BE2C (cell line): ENCODE results near the gene FAM114A1.

Source experiments
- DNase-seq: peaks from one replicate; pipeline ENCODE4 v3.0.0-alpha.2; 2020
- H3K27me3 ChIP-seq: fragments of 250-450 bp; sonication (Bioruptor Pico); 2 replicates; pipeline ENCODE4 v1.5.1; 2020; ENCODE audit warnings: mild to moderate bottlenecking
- H3K36me3 ChIP-seq: fragments of 250-450 bp; sonication (Bioruptor Pico); 2 replicates; pipeline ENCODE4 v1.5.1; 2020; ENCODE audit warnings: mild to moderate bottlenecking
- H3K4me1 ChIP-seq: fragments of 250-450 bp; sonication (Bioruptor Pico); 2 replicates; pipeline ENCODE4 v1.5.1; 2020
- H3K4me3 ChIP-seq: 2 replicates; pipeline ENCODE4 v1.5.1; 2011; ENCODE audit warnings: low read depth, low read length
- H3K9me3 ChIP-seq: fragments of 250-450 bp; sonication (Bioruptor Pico); 2 replicates; pipeline ENCODE4 v1.5.1; 2020
- TF ChIP-seq, protein P1 (sequence below): IDR thresholded peaks from 2 replicates; pipeline ENCODE4 v1.5.1; 2012; ENCODE audit warnings: mild to moderate bottlenecking, low read depth, low read length

Gene FAM114A1

DNA sequence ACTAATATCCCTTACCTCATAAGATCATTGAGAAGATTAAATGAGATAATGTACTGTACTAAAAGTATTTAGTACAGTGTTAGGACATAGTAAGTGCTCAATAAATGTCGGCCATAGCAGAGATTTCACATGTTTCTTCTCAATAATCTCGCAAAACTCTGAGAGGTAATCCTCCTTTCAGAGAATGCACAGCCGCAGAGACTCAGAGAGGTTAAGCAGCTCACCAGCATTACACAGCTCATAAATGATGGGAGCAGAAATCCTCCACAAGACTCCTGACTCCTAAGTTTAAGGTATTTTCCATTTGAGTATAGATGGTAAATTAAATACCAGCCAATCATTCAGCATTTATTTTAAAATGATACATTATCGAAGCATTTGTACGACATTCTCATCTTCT lies 34.6 kb downstream of the FAM114A1 start:
- no peaks in the 10 kb centered on the region for H3K27me3 ChIP-seq
- TF ChIP-seq, protein P1, sequence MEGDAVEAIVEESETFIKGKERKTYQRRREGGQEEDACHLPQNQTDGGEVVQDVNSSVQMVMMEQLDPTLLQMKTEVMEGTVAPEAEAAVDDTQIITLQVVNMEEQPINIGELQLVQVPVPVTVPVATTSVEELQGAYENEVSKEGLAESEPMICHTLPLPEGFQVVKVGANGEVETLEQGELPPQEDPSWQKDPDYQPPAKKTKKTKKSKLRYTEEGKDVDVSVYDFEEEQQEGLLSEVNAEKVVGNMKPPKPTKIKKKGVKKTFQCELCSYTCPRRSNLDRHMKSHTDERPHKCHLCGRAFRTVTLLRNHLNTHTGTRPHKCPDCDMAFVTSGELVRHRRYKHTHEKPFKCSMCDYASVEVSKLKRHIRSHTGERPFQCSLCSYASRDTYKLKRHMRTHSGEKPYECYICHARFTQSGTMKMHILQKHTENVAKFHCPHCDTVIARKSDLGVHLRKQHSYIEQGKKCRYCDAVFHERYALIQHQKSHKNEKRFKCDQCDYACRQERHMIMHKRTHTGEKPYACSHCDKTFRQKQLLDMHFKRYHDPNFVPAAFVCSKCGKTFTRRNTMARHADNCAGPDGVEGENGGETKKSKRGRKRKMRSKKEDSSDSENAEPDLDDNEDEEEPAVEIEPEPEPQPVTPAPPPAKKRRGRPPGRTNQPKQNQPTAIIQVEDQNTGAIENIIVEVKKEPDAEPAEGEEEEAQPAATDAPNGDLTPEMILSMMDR: no peak
- H3K36me3 ChIP-seq: no peaks in the 10 kb centered on the region
- no peak for DNase-seq
- no peaks in the 10 kb centered on the region for H3K9me3 ChIP-seq
- no peaks in the 10 kb centered on the region for H3K4me1 ChIP-seq
- H3K4me3 ChIP-seq: no peak overlapping the region

DNA sequence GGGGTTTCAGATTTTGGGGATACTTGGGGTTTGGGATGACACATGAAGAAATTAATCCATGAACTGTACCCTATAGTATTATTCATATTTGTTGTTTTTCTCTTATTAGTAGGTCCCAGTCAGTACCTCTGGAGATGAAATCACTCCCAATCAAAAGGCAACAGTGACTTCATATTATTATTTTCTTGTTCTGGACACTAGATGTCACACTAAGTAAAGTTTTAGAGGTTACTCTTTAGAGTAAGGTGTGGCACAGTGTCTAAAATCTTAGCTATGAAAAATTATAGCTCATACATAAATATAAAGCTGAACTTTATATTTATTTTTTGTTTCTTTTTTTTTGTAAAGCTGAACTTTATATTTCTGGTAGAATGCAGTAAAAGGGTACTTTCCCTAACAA lies 35.1 kb downstream of the FAM114A1 start:
- no peak overlapping the region for H3K4me3 ChIP-seq
- H3K4me1 ChIP-seq: no peaks in the 10 kb centered on the region
- no peaks in the 10 kb centered on the region for H3K36me3 ChIP-seq
- no peaks in the 10 kb centered on the region for H3K27me3 ChIP-seq
- TF ChIP-seq, protein P1: peak; percentile 42
- no peak for DNase-seq
- H3K9me3 ChIP-seq: no peaks in the 10 kb centered on the region

DNA sequence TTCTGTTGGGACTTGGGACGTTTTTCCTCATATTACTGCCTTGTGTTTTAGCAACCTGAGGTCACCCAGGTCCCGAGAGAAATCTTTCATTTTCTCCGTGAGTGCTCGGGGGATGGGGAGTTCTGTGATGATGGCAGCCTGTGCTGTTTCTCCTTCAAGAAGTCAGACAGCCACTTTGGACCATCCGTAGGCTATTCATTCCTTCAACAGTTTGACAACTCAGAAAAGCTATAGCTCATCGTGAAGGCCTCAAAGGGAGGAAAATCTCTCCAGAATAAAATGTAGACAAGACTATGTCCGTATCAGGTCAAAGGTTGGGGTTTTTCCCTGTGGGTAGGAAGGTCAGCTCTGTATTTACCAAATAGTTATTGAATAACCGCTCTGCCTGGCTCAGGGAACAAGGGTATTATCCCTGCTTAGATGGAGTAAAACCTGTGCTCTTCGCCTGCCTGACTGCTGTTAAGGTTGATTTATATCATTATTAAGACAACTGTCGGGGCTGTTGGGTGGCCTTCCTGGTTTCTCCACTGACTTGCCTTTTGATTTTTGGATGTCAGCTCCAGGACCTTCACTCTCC lies 36.6 kb downstream of the FAM114A1 start:
- Histone ChIP-seq H3K9me3 (no peaks in the 10 kb centered on the region), H3K27me3 (no peaks in the 10 kb centered on the region), H3K4me1 (no peaks in the 10 kb centered on the region), H3K4me3 (no peak overlapping the region), H3K36me3 (no peaks in the 10 kb centered on the region)
- TF ChIP-seq, protein P1: no peak
- DNase-seq: no peak

GRCh38 chr4:38904682-38905081 lies 37.1 kb downstream of the FAM114A1 start:
- no peak for DNase-seq
- TF ChIP-seq, protein P1: no peak
- H3K9me3 ChIP-seq: no peaks in the 10 kb centered on the region
- no peaks in the 10 kb centered on the region for H3K36me3 ChIP-seq
- no peaks in the 10 kb centered on the region for H3K4me1 ChIP-seq
- no peak overlapping the region for H3K4me3 ChIP-seq
- no peaks in the 10 kb centered on the region for H3K27me3 ChIP-seq

- Histone ChIP-seq H3K9me3 (no peaks in the 10 kb centered on the region), H3K27me3 (no peaks in the 10 kb centered on the region), H3K4me3 (no peak overlapping the region), H3K4me1 (no peaks in the 10 kb centered on the region), H3K36me3 (no peaks in the 10 kb centered on the region)
- TF ChIP-seq, protein P1: no peak
- DNase-seq: no peak
Observed at GRCh38 chr4:38905652-38906385, 38.2 kb downstream of the FAM114A1 start.

DNA sequence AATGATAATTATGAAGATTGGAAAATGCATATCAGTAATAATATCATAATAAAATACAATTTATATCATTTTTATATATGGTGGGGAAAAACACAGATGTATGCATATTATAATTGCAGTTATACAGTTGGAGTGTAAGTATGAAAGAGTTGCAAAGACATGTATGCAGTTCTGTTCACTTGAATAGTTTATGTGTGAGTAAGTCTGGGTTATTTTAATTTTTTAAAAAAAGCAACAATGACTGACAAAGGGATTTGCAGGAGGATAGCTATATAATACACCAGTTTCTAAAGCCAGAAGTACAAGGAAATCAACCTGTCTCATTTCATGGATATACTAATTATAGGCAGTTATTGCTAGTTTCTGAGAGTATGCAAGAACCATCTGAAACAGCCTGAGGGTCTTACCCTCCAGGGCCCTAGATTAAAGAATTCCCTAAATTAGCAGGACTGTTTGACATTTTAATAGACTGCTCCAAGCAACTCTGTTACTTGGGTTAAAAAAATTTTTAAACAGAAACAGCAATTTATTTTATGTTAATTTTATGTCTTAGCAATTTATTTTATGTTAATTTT lies 40.2 kb downstream of the FAM114A1 start:
- Histone ChIP-seq H3K27me3 (no peaks in the 10 kb centered on the region), H3K9me3 (no peaks in the 10 kb centered on the region), H3K36me3 (no peaks in the 10 kb centered on the region)

More for the DNA sequence above, 40.2 kb downstream of the FAM114A1 start:
- no peaks in the 10 kb centered on the region for H3K4me1 ChIP-seq
- no peak overlapping the region for H3K4me3 ChIP-seq
- TF ChIP-seq, protein P1: no peak
- no peak for DNase-seq
